ENCODE measurements around the gene NDST1.

NDST1 gene

DNA sequence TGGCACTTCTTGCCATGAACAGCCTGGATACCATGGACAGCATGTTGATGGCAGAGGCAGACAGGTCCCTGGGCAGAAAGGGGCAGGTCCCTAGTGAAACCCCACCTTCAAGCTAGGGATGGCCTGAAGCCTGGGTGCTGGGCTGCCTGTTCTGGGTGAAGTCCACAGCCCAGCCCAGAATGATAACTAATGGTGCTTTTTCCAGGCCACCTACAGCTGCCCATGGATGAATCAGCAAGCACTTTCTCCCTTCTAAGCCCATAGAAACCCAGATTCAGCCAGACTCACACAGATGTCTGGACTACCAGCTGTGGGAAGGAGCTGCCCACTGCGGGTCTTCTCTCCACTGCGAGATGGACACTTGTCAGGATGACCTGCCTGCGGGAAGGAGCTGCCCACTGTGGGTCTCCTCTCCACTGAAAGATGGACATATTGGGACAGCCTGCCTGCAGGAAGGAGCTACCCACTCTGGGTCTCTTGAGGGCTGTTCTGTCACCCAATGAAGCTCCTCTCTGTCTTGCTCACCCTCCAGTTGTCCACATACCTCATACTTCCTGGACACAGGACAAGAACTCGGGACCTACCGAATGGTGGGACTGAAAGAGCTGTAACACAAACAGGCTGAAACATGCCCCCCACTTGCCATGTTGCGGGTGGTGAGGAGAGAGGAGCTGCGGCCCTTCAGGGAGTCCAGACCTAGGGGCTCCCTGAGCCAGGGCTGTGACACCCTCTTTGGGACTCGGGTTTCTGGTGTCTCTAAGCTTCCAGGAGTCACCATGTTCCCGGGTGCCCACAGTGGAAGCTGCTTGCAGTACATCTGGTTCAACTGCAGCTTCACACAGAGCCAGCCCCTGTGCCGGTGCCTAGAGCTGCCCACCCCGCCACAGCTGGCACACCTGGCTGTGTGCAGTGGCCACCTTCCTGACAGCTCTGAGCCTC lies 71.8 kb downstream of the NDST1 start:
- Histone ChIP-seq H3K9ac (ENCODE audit: low read length) (no peak overlapping the region), H3K4me3 (ENCODE audit: low read length) (no peak overlapping the region), H3K27ac (ENCODE audit: low read length) (no peak overlapping the region), H3K36me3 (ENCODE audit: control insufficient read depth, low read depth, low read length) (no peaks in the 10 kb centered on the region), H3K4me1 (ENCODE audit: control insufficient read depth, low read depth, low read length) (no peaks in the 10 kb centered on the region), H3K9me3 (ENCODE audit: control insufficient read depth, low read depth, low read length) (no peaks in the 10 kb centered on the region), H3K27me3 (ENCODE audit: control insufficient read depth, insufficient read depth, low read length) (no peaks in the 10 kb centered on the region)

DNA sequence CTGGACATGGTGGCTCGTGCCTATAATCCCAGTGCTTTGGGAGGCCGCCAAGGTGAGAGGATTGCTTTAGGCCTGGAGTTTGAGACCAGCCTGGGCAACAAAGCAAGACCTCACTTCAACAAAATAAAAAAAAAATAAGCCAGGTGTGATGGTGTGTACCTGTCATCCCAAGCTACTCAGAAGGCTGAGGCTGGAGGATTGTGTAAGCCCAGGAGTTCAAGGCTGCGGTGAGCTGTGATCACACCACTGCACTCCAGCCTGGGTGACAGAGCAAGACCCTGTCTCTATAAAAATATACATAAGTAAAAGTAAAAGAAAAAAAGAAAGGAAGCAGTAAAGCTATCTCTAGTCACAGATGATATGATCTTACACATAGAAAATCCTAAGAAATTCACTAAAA lies 73.0 kb downstream of the NDST1 start:
- Histone ChIP-seq H3K9ac (ENCODE audit: low read length) (no peak overlapping the region), H3K4me3 (ENCODE audit: low read length) (no peak overlapping the region), H3K9me3 (ENCODE audit: control insufficient read depth, low read depth, low read length) (no peaks in the 10 kb centered on the region), H3K36me3 (ENCODE audit: control insufficient read depth, low read depth, low read length) (no peaks in the 10 kb centered on the region), H3K4me1 (ENCODE audit: control insufficient read depth, low read depth, low read length) (no peaks in the 10 kb centered on the region), H3K27me3 (ENCODE audit: control insufficient read depth, insufficient read depth, low read length) (no peaks in the 10 kb centered on the region), H3K27ac (ENCODE audit: low read length) (no peak overlapping the region)

GRCh38 chr5:150582241-150583109 lies 74.5 kb downstream of the NDST1 start:
- H3K4me1 ChIP-seq (ENCODE audit: control insufficient read depth, low read depth, low read length), result no peaks in the 10 kb centered on the region
- no peaks in the 10 kb centered on the region for H3K36me3 ChIP-seq (ENCODE audit: control insufficient read depth, low read depth, low read length)
- H3K9ac ChIP-seq (ENCODE audit: low read length), result no peak overlapping the region
- no peaks in the 10 kb centered on the region for H3K27me3 ChIP-seq (ENCODE audit: control insufficient read depth, insufficient read depth, low read length)
- no peaks in the 10 kb centered on the region for H3K9me3 ChIP-seq (ENCODE audit: control insufficient read depth, low read depth, low read length)
- H3K27ac ChIP-seq (ENCODE audit: low read length), result no peak overlapping the region
- no peak overlapping the region for H3K4me3 ChIP-seq (ENCODE audit: low read length)

DNA sequence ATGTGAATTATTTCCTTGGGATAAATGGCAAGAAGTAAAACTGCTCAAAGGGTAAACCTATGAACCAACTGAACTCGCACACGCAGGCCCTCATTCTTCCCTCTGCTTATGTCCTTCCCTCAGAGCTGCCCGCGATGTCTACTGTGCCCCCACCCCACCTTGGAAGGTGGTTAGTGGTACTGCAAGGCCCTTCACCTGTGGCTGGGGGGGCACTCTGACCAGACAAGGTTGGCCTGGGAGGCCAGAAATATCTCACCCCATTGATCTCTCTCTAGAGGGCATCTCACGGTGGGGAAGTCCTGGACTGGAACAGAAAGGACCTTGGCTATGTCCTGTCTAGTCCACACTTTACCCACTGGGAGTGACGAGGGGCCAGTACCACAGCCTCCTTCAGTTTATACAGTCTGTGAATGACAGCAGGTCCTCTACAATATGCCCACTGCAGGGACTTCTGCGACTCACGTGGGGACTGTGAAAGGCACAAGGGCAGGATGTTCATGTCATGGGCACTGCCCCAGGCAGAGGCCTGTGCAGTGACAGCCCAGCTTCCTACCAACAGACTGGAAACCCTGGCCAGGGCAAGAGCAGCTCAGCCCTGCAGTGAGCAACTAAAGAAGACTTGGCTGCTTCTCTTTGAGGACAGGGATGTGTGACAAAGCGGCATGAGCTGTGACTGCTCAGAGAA lies 75.8 kb downstream of the NDST1 start:
- no peaks in the 10 kb centered on the region for H3K9me3 ChIP-seq (ENCODE audit: control insufficient read depth, low read depth, low read length)
- H3K27ac ChIP-seq (ENCODE audit: low read length), result no peak overlapping the region
- no peaks in the 10 kb centered on the region for H3K4me1 ChIP-seq (ENCODE audit: control insufficient read depth, low read depth, low read length)
- no peak overlapping the region for H3K9ac ChIP-seq (ENCODE audit: low read length)
- no peaks in the 10 kb centered on the region for H3K27me3 ChIP-seq (ENCODE audit: control insufficient read depth, insufficient read depth, low read length)
- no peak overlapping the region for H3K4me3 ChIP-seq (ENCODE audit: low read length)
- no peaks in the 10 kb centered on the region for H3K36me3 ChIP-seq (ENCODE audit: control insufficient read depth, low read depth, low read length)

- Histone ChIP-seq H3K36me3 (ENCODE audit: control insufficient read depth, low read depth, low read length) (no peaks in the 10 kb centered on the region), H3K9me3 (ENCODE audit: control insufficient read depth, low read depth, low read length) (no peaks in the 10 kb centered on the region), H3K9ac (ENCODE audit: low read length) (no peak overlapping the region), H3K4me1 (ENCODE audit: control insufficient read depth, low read depth, low read length) (no peaks in the 10 kb centered on the region), H3K27ac (ENCODE audit: low read length) (no peak overlapping the region), H3K27me3 (ENCODE audit: control insufficient read depth, insufficient read depth, low read length) (no peaks in the 10 kb centered on the region), H3K4me3 (ENCODE audit: low read length) (no peak overlapping the region)
Measured at GRCh38 chr5:150584556-150585335, 76.8 kb downstream of the NDST1 start.

DNA sequence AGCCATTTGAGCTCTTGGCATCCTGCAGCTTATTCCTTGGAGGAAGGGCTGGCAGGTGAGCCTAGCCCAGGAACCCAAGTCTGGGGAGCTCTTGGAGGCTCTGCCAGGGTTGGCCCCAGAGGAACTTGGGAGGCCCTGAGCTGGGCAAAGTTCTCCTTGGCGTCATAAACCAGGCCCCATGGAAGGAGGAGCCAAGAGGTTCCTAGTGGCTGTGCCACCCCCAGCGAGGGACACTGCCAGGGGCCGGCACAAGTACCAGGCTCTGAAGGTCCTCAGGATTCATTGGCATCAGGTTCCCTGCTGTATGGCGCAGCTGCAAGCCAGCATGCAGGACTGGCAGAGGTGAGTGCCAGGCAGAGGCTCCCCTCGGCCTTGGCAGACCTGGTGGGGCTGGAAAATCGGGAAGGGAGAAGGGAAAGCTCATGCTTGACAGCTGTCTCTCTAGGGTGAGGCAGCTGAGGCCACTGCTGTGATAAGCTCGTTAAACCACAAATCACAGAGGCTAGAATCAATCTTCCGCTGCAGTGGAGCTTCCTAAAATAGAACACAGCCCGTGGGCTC lies 77.9 kb downstream of the NDST1 start:
- Histone ChIP-seq H3K4me1 (ENCODE audit: control insufficient read depth, low read depth, low read length) (peaks cover 8% of the 10 kb centered on the region), H3K9me3 (ENCODE audit: control insufficient read depth, low read depth, low read length) (no peaks in the 10 kb centered on the region), H3K4me3 (ENCODE audit: low read length) (no peak overlapping the region), H3K36me3 (ENCODE audit: control insufficient read depth, low read depth, low read length) (no peaks in the 10 kb centered on the region), H3K27ac (ENCODE audit: low read length) (no peak overlapping the region), H3K9ac (ENCODE audit: low read length) (no peak overlapping the region), H3K27me3 (ENCODE audit: control insufficient read depth, insufficient read depth, low read length) (no peaks in the 10 kb centered on the region)

DNA sequence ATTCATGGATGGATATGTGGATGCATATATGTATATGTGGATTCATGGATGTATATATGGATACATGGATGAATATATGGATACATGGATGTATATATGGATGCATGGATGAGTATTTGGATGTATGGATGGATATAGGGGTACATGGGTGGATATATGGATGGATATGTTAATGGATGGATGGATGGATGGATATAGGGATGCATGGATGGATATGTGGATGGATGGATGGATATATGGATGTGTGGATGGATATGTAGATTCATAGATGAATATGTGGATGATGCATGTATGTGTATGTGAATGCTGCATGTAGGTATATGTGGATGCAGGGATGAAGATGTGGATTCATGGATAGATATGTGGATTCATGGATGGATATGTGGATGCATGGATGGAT lies 79.1 kb downstream of the NDST1 start:
- Histone ChIP-seq H3K27me3 (ENCODE audit: control insufficient read depth, insufficient read depth, low read length) (no peaks in the 10 kb centered on the region), H3K27ac (ENCODE audit: low read length) (no peak overlapping the region), H3K9me3 (ENCODE audit: control insufficient read depth, low read depth, low read length) (no peaks in the 10 kb centered on the region), H3K4me1 (ENCODE audit: control insufficient read depth, low read depth, low read length) (peaks cover 16% of the 10 kb centered on the region), H3K9ac (ENCODE audit: low read length) (no peak overlapping the region), H3K36me3 (ENCODE audit: control insufficient read depth, low read depth, low read length) (no peaks in the 10 kb centered on the region), H3K4me3 (ENCODE audit: low read length) (no peak overlapping the region)

DNA sequence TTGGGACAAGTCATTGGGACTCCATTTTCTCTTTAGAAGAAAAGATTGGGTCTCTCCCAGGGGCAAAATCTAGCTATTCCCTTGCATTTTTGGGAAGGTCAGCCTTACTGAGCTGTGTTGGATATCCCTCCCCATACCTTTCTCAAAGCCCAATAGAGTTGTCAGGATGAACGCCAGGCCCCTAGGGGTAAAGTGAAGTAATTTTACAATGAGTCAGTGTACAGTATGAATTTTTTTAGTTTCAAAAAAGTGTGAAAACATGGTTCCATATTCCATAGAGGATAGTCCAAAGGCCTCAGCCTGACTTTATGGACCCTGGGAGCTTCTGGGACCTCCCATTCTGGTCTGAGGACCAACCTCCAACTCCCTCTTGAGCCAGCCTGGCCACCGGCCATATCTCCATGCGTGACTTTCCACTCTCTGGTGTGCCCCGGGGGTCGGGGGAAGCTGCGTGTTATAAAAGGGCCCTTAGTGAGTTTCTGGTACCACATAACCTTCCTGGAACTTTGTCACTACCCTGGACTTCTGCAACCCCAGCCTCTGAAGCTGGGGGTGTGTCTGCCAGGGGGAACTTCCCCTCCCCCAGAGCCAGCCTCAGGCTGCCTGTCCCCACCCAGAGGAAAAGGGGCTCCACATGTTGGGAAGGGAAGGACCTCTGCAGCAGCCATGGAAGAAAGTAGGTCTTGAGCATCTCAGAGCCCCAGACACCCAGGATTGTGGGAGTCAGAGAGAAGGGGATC lies 80.1 kb downstream of the NDST1 start:
- H3K27me3 ChIP-seq (ENCODE audit: control insufficient read depth, insufficient read depth, low read length), result no peaks in the 10 kb centered on the region
- no peaks in the 10 kb centered on the region for H3K36me3 ChIP-seq (ENCODE audit: control insufficient read depth, low read depth, low read length)
- no peak overlapping the region for H3K27ac ChIP-seq (ENCODE audit: low read length)
- no peak overlapping the region for H3K4me3 ChIP-seq (ENCODE audit: low read length)
- no peaks in the 10 kb centered on the region for H3K9me3 ChIP-seq (ENCODE audit: control insufficient read depth, low read depth, low read length)
- H3K9ac ChIP-seq (ENCODE audit: low read length), result no peak overlapping the region
- peaks cover 16% of the 10 kb centered on the region for H3K4me1 ChIP-seq (ENCODE audit: control insufficient read depth, low read depth, low read length)

- peaks cover 16% of the 10 kb centered on the region for H3K4me1 ChIP-seq (ENCODE audit: control insufficient read depth, low read depth, low read length)
- no peak overlapping the region for H3K9ac ChIP-seq (ENCODE audit: low read length)
- H3K4me3 ChIP-seq (ENCODE audit: low read length), result no peak overlapping the region
- H3K27ac ChIP-seq (ENCODE audit: low read length), result no peak overlapping the region
- no peaks in the 10 kb centered on the region for H3K36me3 ChIP-seq (ENCODE audit: control insufficient read depth, low read depth, low read length)
- no peaks in the 10 kb centered on the region for H3K9me3 ChIP-seq (ENCODE audit: control insufficient read depth, low read depth, low read length)
- H3K27me3 ChIP-seq (ENCODE audit: control insufficient read depth, insufficient read depth, low read length), result no peaks in the 10 kb centered on the region
Measured at GRCh38 chr5:150588596-150588890, 80.6 kb downstream of the NDST1 start.

DNA sequence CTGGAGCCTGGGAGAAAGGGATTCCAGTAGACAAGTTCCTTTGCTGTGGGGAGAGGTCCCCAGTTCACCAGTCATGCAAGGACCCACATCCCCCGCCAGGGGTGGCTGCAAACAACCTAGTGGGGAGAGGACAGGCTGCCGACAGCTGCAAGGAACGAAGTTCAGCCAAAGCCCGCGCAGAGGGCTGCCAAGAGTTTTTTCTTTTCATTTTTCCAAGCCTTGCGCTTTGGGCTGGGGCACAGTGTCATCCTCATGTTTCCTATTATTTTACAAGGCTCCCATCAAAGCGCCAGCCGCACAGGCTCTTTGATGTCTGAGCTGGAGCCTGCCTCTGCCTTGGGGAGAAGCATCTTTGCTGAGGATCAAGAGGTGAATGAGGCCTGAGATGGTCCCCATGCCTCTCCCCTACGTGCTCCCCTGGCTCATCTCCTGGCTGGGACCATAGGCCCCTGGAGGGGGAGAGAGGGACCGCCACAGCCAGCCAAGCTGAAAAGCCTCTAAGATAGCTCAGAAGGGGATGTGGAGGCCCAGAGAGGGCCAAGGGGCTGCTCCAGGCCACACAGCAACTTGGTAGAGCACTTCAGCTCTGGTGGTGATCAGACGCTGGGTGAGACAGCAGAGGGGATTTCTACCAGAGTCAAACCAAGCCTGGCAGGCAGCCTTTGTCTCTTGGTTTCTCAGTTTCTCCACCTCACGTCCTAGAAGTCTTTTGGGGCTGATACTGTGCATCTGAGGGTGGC lies 82.1 kb downstream of the NDST1 start:
- H3K9me3 ChIP-seq (ENCODE audit: control insufficient read depth, low read depth, low read length), result no peaks in the 10 kb centered on the region
- H3K27ac ChIP-seq (ENCODE audit: low read length), result no peak overlapping the region
- no peak overlapping the region for H3K9ac ChIP-seq (ENCODE audit: low read length)
- peaks cover 16% of the 10 kb centered on the region for H3K4me1 ChIP-seq (ENCODE audit: control insufficient read depth, low read depth, low read length)
- no peaks in the 10 kb centered on the region for H3K36me3 ChIP-seq (ENCODE audit: control insufficient read depth, low read depth, low read length)
- H3K4me3 ChIP-seq (ENCODE audit: low read length), result no peak overlapping the region
- no peaks in the 10 kb centered on the region for H3K27me3 ChIP-seq (ENCODE audit: control insufficient read depth, insufficient read depth, low read length)
